Dermis microvascular lymphatic vessel endothelial cell (primary cell): Measurements from ENCODE around the gene LIMS3. TPM values are rescaled to one million over a fixed set of nuclear protein-coding genes. Genes with fewer than 3 reads are reported as not detected.
"Not testable (repeated sequence)": the region's sequence is repeated elsewhere in the genome, so short reads cannot be mapped to it uniquely, and the experiment has no call there.

Experiments used
- DNase-seq, 2 donors: peaks; one replicate each; pipeline versions ENCODE4 v3.0.0 to v3.0.0-alpha.2; 2010; ENCODE audit warnings: low read depth in 2 of 2
- total RNA-seq: library from RNA; depleted of rRNA; stranded (reverse); fragments of >200 nt; gene quantifications from 2 replicates; pipeline ENCODE4 v1.2.1, GENCODE V29; 2014

The LIMS3 gene
- total RNA-seq, 1 donor from 2014 or later: 7.8 TPM

DNA sequence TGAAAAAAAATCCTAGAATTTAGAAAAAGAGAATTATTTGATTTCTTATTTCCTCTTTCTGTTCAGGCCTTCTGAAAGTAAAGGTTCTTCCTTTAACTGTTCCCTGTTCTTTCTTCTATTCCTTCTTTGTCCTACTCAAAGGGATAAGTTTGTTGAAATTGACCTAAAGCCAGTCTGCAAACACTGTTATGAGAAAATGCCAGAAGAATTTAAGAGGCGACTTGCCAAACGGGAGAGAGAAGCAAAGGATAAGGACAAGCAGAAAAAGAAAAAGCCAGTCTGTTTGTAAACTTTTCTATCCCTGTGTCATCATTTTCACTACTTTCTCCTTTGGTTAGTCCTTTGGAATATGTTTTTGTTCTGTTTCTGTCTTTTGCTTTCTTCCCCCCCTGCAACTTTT is 26.0 kb downstream of the LIMS3 start:
- DNase-seq: not testable (repeated sequence)

- DNase-seq: not testable (repeated sequence)
These were observed 29.3 kb downstream of the LIMS3 start for GRCh38 chr2:109927803-109928202.

DNA sequence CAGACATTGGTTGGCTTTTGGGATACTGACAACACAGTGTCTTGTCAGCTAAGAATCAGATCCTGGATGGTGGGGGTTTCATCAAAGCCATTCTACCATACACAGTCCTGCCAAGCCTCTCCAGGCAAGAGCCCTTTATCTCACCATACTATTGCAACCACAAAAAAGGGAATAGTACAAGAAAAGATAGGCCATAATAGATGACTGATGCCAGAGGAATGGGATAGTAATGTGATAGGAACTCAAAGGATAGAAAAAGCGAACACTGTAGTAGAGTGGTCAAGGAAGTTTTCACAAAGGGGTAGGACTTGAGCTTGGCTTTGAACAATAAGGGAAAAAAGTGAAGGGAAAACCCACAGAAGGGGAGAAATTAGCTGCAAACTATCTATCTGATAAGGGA is 30.7 kb downstream of the LIMS3 start:
- DNase-seq: not testable (repeated sequence)

DNA sequence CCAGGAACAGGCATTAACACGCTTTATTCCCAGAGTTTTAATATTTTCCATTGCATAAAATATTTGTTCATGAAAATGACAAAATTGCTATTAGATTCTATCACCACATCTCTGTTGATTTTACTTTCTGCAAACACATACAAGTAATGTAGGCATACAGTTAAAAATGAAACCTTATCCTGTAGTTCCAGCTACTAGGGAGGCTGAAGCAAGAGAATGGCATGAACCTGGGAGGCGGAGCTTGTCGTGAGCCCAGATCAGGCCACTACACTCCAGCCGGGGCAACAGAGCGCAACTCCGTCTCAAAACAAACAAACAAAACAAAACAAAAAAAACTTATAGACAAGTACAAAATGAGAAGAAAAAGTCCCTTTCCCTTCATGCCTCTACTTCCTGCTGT is 38.0 kb downstream of the LIMS3 start:
- not testable (repeated sequence) for DNase-seq

GRCh38 chr2:109945362-109945761 is 46.9 kb downstream of the LIMS3 start:
- not testable (repeated sequence) for DNase-seq

- not testable (repeated sequence) for DNase-seq
These were observed 48.9 kb downstream of the LIMS3 start for GRCh38 chr2:109947262-109947958.

- not testable (repeated sequence) for DNase-seq
These were observed 49.6 kb downstream of the LIMS3 start for GRCh38 chr2:109947959-109948520.

DNA sequence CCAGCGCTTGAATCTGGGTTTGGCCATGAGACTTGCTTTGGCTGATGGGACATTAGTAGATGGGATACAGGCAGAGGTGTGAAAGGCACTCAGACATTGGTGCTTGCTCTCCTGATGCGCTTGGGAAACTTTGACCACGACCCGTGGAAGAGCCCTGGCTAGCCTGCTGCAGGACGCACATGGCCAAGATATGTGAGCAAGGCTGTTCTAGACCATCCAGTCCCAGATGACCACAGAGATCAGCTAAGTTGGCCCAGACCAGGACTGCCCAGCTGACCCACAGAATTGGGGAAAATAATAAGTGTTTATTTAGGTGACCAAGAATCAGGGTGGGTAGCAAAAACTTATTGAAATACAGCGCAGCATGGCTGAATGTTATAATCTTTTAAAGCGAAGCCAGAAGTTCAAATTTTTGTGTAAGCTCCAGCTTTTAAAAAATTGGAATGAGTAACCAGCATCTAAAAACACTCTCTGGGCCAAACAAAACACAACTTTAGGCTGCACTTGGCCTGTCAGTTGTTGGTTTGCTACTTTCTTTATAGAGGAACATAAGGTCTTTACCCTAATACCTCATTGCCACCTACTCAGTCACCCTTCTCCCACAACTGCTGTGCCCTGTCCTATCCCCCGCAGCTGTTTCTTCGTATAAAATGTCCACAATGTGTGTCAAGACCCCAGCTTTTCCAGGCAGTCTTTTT is 51.8 kb downstream of the LIMS3 start:
- DNase-seq: not testable (repeated sequence)

GRCh38 chr2:109963942-109964341 is 65.5 kb downstream of the LIMS3 start:
- not testable (repeated sequence) for DNase-seq

GRCh38 chr2:109965482-109965881 is 67.0 kb downstream of the LIMS3 start:
- DNase-seq: not testable (repeated sequence)

- DNase-seq: not testable (repeated sequence)
These were observed 67.7 kb downstream of the LIMS3 start for GRCh38 chr2:109966107-109966736.

DNA sequence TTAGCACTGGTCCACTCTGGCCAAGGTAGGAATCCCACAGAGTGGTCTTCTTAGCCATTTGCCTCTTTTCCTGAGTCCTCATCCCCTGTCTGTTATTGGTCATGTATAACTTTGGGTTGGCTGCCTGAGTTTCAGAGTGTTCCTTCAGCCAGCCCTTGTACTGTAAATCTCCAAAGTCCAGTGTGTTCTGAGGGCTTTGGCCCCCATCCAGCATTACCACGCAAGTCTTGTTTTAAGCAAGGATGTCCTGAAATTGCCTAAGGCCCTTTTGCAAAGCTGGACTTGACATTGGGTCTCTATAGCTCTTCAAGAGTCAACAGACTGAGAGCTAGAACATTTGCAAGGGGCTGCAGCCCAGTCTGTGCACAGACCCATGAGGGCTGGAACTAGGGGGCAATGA is 68.4 kb downstream of the LIMS3 start:
- DNase-seq: not testable (repeated sequence)

GRCh38 chr2:109969864-109970263 is 71.4 kb downstream of the LIMS3 start:
- not testable (repeated sequence) for DNase-seq

DNA sequence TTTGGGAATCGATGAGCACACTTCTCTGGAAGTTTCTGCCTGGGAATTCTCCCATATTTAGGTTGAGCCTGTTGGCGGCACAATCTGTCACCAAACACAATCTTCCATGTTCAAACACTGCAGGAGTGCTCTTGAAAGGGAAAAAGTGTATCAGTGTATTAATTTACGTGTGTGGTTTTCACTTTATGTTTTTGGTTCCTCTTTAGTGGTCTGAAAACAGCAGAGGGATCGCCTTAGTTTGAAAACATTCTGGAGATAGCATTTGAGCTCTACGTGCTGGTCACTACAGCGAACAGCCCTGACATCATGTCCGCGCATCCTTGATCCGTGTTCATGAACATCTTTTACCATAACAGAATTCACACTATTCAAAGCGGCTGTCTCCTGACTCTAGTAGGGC is 73.2 kb downstream of the LIMS3 start:
- not testable (repeated sequence) for DNase-seq

Other genes with a start within 250 kb of the LIMS3 start
- gene RGPD5, start 104.4 kb upstream of the LIMS3 start, total RNA-seq: 18.6 and 26.2 TPM in 2 replicates
- gene MALL, start 217.1 kb downstream of the LIMS3 start, total RNA-seq: 26.8 and 64.3 TPM in 2 replicates